ENCODE measurements around the gene MRPS10.

The MRPS10 gene

DNA sequence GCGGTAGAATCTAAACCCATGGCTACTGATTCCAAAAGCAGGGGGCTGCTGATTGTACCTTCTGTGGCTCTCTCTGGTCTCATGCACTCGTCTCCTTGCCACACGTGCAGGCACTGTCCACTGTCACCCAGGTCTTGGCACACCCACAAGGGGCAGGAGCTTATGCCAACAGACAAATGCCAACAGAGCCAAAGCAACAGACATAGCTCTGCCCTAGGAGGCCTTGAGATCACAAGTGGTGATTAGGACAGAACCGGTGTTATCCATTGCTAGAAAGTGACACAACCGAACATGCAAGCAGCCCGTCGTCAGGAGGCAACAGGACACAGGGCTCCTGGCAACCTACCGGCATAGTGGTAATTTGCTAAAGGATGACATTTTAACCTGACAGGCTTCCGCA is 36.8 kb upstream of the MRPS10 start:
- no peak overlapping the region for H2AFZ ChIP-seq (ENCODE audit: low read depth, low read length)
- TF ChIP-seq CTCF (IDR thresholded peaks at IDR 0.05; ENCODE audit: low read depth, low read length) (no peak), EZH2phosphoT487 (IDR thresholded peaks at IDR 0.05; ENCODE audit: low read depth) (no peak)

DNA sequence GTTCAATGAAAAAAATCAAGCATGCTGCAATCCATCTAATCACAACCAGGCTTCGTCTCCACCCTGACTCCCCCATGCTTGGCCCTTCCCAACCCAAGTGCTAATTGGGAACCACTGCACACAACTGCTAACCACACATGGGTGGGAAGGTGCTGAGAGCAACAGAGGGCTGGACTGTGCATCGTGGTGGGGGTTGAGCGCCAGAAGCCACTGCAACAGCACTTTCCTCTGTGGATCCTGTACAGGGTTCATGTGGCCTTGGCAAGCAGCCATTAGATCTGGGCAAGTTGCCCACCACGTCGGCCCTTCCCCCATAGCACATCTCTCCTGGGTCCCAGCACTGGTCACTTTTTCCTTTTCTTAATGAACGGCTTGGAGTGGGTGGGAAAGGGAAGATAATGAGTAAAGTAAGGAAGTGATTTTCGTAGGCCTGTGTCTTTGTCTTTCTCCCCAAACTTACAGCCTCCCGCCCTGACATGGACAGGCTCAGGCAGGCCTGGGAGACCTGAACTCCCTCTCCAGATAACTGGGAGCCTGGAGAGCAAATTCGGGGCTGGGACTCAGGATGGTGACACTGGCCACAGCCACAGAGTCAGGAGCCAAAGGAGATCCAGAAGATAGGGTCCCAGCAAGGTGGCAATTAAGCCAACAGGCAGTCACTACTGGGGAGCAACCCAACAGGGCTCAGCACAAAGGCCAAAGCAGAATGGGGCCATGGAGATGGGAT is 34.4 kb upstream of the MRPS10 start:
- Histone ChIP-seq H3K4me3 (ENCODE audit: low read length) (no peak overlapping the region), H4K20me1 (ENCODE audit: insufficient read depth, low read length) (no peaks in the 10 kb centered on the region), H3K79me2 (ENCODE audit: low read length) (no peaks in the 10 kb centered on the region), H2AFZ (ENCODE audit: low read depth, low read length) (no peak overlapping the region), H3K36me3 (replicated peaks; ENCODE audit: low read depth, low read length) (peaks cover 62% of the 10 kb centered on the region), H3K9ac (ENCODE audit: low read length) (no peak overlapping the region), H3K4me2 (ENCODE audit: low read length) (no peak overlapping the region), H3K4me1 (ENCODE audit: low read length) (no peaks in the 10 kb centered on the region), H3K27ac (ENCODE audit: low read length) (no peak overlapping the region), H3K27me3 (ENCODE audit: low read depth, low read length) (no peaks in the 10 kb centered on the region), H3K9me3 (ENCODE audit: insufficient read depth, low read length) (no peaks in the 10 kb centered on the region)
- TF ChIP-seq EZH2phosphoT487 (IDR thresholded peaks at IDR 0.05; ENCODE audit: low read depth), result no peak
- TF ChIP-seq CTCF (IDR thresholded peaks at IDR 0.05; ENCODE audit: low read depth, low read length), result no peak

More for the DNA sequence above, 36.8 kb upstream of the MRPS10 start:
- H3K4me3 ChIP-seq (ENCODE audit: low read length), result no peak overlapping the region
- no peaks in the 10 kb centered on the region for H3K27me3 ChIP-seq (ENCODE audit: low read depth, low read length)
- no peaks in the 10 kb centered on the region for H3K79me2 ChIP-seq (ENCODE audit: low read length)
- no peak overlapping the region for H3K4me2 ChIP-seq (ENCODE audit: low read length)
- peaks cover 62% of the 10 kb centered on the region for H3K36me3 ChIP-seq (replicated peaks; ENCODE audit: low read depth, low read length)
- no peaks in the 10 kb centered on the region for H3K4me1 ChIP-seq (ENCODE audit: low read length)
- no peak overlapping the region for H3K27ac ChIP-seq (ENCODE audit: low read length)
- H3K9ac ChIP-seq (ENCODE audit: low read length), result no peak overlapping the region
- no peaks in the 10 kb centered on the region for H4K20me1 ChIP-seq (ENCODE audit: insufficient read depth, low read length)
- no peaks in the 10 kb centered on the region for H3K9me3 ChIP-seq (ENCODE audit: insufficient read depth, low read length)

- no peak overlapping the region for H2AFZ ChIP-seq (ENCODE audit: low read depth, low read length)
- no peaks in the 10 kb centered on the region for H3K4me1 ChIP-seq (ENCODE audit: low read length)
- no peaks in the 10 kb centered on the region for H3K9me3 ChIP-seq (ENCODE audit: insufficient read depth, low read length)
- H3K4me2 ChIP-seq (ENCODE audit: low read length), result no peak overlapping the region
- H4K20me1 ChIP-seq (ENCODE audit: insufficient read depth, low read length), result no peaks in the 10 kb centered on the region
- H3K9ac ChIP-seq (ENCODE audit: low read length), result no peak overlapping the region
- no peak for TF ChIP-seq CTCF (IDR thresholded peaks at IDR 0.05; ENCODE audit: low read depth, low read length)
- TF ChIP-seq EZH2phosphoT487 (IDR thresholded peaks at IDR 0.05; ENCODE audit: low read depth), result no peak
- no peaks in the 10 kb centered on the region for H3K27me3 ChIP-seq (ENCODE audit: low read depth, low read length)
- H3K4me3 ChIP-seq (ENCODE audit: low read length), result no peak overlapping the region
- H3K79me2 ChIP-seq (ENCODE audit: low read length), result no peaks in the 10 kb centered on the region
- H3K36me3 ChIP-seq (replicated peaks; ENCODE audit: low read depth, low read length), result peaks cover 59% of the 10 kb centered on the region
- H3K27ac ChIP-seq (ENCODE audit: low read length), result no peak overlapping the region
Observed at GRCh38 chr6:42251500-42251899, 33.8 kb upstream of the MRPS10 start.

- H3K4me3 ChIP-seq (ENCODE audit: low read length), result no peak overlapping the region
- TF ChIP-seq EZH2phosphoT487 (IDR thresholded peaks at IDR 0.05; ENCODE audit: low read depth) (no peak), CTCF (IDR thresholded peaks at IDR 0.05; ENCODE audit: low read depth, low read length) (no peak)
- no peaks in the 10 kb centered on the region for H3K9me3 ChIP-seq (ENCODE audit: insufficient read depth, low read length)
- peaks cover 56% of the 10 kb centered on the region for H3K36me3 ChIP-seq (replicated peaks; ENCODE audit: low read depth, low read length)
- no peaks in the 10 kb centered on the region for H3K4me1 ChIP-seq (ENCODE audit: low read length)
- no peak overlapping the region for H3K4me2 ChIP-seq (ENCODE audit: low read length)
- H3K27ac ChIP-seq (ENCODE audit: low read length), result no peak overlapping the region
- H4K20me1 ChIP-seq (ENCODE audit: insufficient read depth, low read length), result no peaks in the 10 kb centered on the region
- no peak overlapping the region for H2AFZ ChIP-seq (ENCODE audit: low read depth, low read length)
- no peaks in the 10 kb centered on the region for H3K79me2 ChIP-seq (ENCODE audit: low read length)
- no peak overlapping the region for H3K9ac ChIP-seq (ENCODE audit: low read length)
- no peaks in the 10 kb centered on the region for H3K27me3 ChIP-seq (ENCODE audit: low read depth, low read length)
Observed at GRCh38 chr6:42250274-42250931, 32.7 kb upstream of the MRPS10 start.
